Kidney (tissue), 14 donors: ENCODE data around the gene SDK1. TPM values are rescaled to one million over a fixed set of nuclear protein-coding genes. Genes with fewer than 3 reads are reported as not detected.
A peak's percentile ranks its signal among the peaks of the same experiment; 100 is the strongest.

Experiments
- DNase-seq, 5 donors: peaks; one replicate each; pipeline ENCODE4 v3.0.0-alpha.2; 2013 to 2020
- FAIRE-seq: peaks from 2 replicates; lab custom pipeline; 2012; peaks lifted over from hg19 to GRCh38; lab: Jason Lieb, UNC
- H3K27ac ChIP-seq, 2 donors: one replicate each; pipeline ENCODE4 v1.7.0; 2013; ENCODE audit warnings: low read depth in 2 of 2, low read length in 2 of 2, inconsistent platforms in 1 of 2
- H3K27me3 ChIP-seq: one replicate; pipeline ENCODE4 v1.7.1; 2013; ENCODE audit warnings: low read length, inconsistent platforms; ENCODE audit not compliant: control insufficient read depth, insufficient read depth
- H3K36me3 ChIP-seq, 3 donors: one replicate each; pipeline versions ENCODE4 v1.7.0 to v1.7.1; 2013; ENCODE audit warnings: low read length in 3 of 3, control low read depth in 1 of 3, inconsistent platforms in 1 of 3; ENCODE audit not compliant: insufficient read depth in 3 of 3, control insufficient read depth in 2 of 3
- H3K4me1 ChIP-seq, 3 donors: one replicate each; pipeline versions ENCODE4 v1.7.0 to v1.7.1; 2013; ENCODE audit warnings: low read length in 3 of 3, inconsistent platforms in 1 of 3, low read depth in 1 of 3; ENCODE audit not compliant: control insufficient read depth in 2 of 3, insufficient read depth in 2 of 3
- H3K4me3 ChIP-seq, 3 donors: one replicate each; pipeline versions ENCODE4 v1.7.0 to v1.8.1; 2013; ENCODE audit warnings: low read length in 3 of 3, control low read depth in 1 of 3, inconsistent platforms in 1 of 3
- H3K9ac ChIP-seq, 3 donors: one replicate each; pipeline versions ENCODE4 v1.7.0 to v1.7.1; 2013; ENCODE audit warnings: low read length in 3 of 3, control low read depth in 1 of 3, inconsistent platforms in 1 of 3
- H3K9me3 ChIP-seq, 3 donors: one replicate each; pipeline versions ENCODE4 v1.7.0 to v1.7.1; 2013; ENCODE audit warnings: low read length in 3 of 3, control low read depth in 1 of 3, inconsistent platforms in 1 of 3; ENCODE audit not compliant: control insufficient read depth in 2 of 3, insufficient read depth in 1 of 3
- intact Hi-C: fragments of 100-400 bp; cut with DNase I; formaldehyde crosslinking; loops from one replicate; pipeline ENCODE4 v1.11.1; 2022
- polyA plus RNA-seq: library from polyadenylated mRNA; stranded (reverse); fragments of 350-450 nt; fragmentation: Illumina TruSeq; extraction: RNeasy Lipid Tissue Mini Kit (QIAGEN cat#74804); gene quantifications from one replicate; pipeline ENCODE4 v1.2.3, GENCODE V29; 2014; ENCODE audit warnings: low read depth, low replicate concordance; ENCODE audit not compliant: insufficient read depth
- total RNA-seq: library from RNA; stranded (reverse); fragmentation: NEBNext Ultra II Directional; extraction: Animal tissue kit (Norgen Biotek cat#: 25700); gene quantifications from one replicate; pipeline ENCODE4 v1.2.1, GENCODE V29; 2021
- TF ChIP-seq, protein P1 (sequence below): IDR thresholded peaks from 3 replicates; pipeline ENCODE4 v1.5.1; 2012; ENCODE audit warnings: mild to moderate bottlenecking, moderate library complexity, borderline replicate concordance; ENCODE audit not compliant: insufficient read depth; ENCODE audit errors: extremely low read depth
- donor health status: control.
- donor health status: control.
- donor health status: control.
- donor health status: control.
- donor health status: control.
- donor health status: DM: yes; HTN: yes; CAD: no.
- donor health status: Normal renal cell carcinoma (clear cell type).

Gene SDK1
- total and polyA plus RNA-seq, 2 donors from 2014 or later = 2.0 to 38.3 TPM

DNA sequence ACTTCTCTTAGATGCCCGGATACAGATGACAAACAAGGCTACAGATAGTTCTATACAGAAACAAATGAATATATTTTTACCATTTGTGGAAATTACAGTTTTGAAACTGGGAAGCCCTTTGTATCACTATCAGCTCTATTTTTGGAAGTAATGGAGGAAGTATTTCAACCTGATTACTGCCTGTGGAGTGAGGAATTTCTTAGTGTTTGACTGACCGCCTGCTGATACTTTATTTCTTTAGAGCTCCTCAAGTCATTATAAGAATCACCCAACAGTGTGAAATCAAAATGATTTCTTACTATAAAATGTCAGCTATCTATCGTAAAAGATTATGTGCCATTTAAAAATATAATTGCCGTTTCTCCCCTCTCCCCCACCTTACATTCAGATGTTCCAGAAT is 290.9 kb downstream of the SDK1 start:
- no peaks in the 10 kb centered on the region for H3K27me3 ChIP-seq
- H3K4me1 ChIP-seq = no peaks in the 10 kb centered on the region
- H3K36me3 ChIP-seq = no peaks in the 10 kb centered on the region
- H3K4me3 ChIP-seq = no peak overlapping the region
- TF ChIP-seq, protein P1, sequence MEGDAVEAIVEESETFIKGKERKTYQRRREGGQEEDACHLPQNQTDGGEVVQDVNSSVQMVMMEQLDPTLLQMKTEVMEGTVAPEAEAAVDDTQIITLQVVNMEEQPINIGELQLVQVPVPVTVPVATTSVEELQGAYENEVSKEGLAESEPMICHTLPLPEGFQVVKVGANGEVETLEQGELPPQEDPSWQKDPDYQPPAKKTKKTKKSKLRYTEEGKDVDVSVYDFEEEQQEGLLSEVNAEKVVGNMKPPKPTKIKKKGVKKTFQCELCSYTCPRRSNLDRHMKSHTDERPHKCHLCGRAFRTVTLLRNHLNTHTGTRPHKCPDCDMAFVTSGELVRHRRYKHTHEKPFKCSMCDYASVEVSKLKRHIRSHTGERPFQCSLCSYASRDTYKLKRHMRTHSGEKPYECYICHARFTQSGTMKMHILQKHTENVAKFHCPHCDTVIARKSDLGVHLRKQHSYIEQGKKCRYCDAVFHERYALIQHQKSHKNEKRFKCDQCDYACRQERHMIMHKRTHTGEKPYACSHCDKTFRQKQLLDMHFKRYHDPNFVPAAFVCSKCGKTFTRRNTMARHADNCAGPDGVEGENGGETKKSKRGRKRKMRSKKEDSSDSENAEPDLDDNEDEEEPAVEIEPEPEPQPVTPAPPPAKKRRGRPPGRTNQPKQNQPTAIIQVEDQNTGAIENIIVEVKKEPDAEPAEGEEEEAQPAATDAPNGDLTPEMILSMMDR = no peak
- FAIRE-seq (no peak), DNase-seq (no peak)
- intact Hi-C loops = no loop called here
- no peaks in the 10 kb centered on the region for H3K9me3 ChIP-seq
- H3K9ac ChIP-seq = no peak overlapping the region
- H3K27ac ChIP-seq = no peak overlapping the region

- no peak for FAIRE-seq
- H3K27ac ChIP-seq = no peak overlapping the region
- H3K27me3 ChIP-seq = no peaks in the 10 kb centered on the region
- no peak overlapping the region for H3K9ac ChIP-seq
- no peaks in the 10 kb centered on the region for H3K36me3 ChIP-seq
- TF ChIP-seq, protein P1 = no peak
- H3K4me1 ChIP-seq = no peaks in the 10 kb centered on the region
- no peaks in the 10 kb centered on the region for H3K9me3 ChIP-seq
- peak overlapping the region in 1 of 3 donors; percentile 26 for H3K4me3 ChIP-seq
- peak in 2 of 5 donors; percentile 23 to 26 for DNase-seq
- intact Hi-C loops = no loop called here
Observed at GRCh38 chr7:3592401-3593134, 291.5 kb downstream of the SDK1 start.

DNA sequence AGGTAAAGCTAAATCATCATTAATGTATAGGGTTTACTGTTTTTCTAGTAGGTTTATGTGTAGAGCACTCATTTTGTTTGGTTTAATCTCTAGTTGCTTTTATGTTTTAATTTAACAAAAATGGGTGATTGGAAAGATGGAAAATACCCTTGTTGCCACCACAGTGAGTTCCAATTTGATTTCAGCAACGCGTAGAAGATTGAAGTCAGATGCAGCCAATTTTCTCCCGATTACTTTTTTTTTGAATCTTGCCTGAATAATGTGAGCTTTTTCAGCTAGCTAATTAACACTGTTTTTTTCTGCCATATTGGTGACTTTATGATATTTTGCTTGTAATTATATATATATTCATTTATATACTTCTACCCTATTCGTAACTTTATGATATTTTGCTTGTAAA is 293.8 kb downstream of the SDK1 start:
- Histone ChIP-seq H3K9me3 (no peaks in the 10 kb centered on the region), H3K27ac (no peak overlapping the region), H3K4me1 (no peaks in the 10 kb centered on the region), H3K36me3 (no peaks in the 10 kb centered on the region), H3K9ac (no peak overlapping the region), H3K4me3 (no peak overlapping the region), H3K27me3 (no peaks in the 10 kb centered on the region)
- intact Hi-C loops = no loop called here
- FAIRE-seq (no peak), DNase-seq (no peak)
- TF ChIP-seq, protein P1 = no peak
